GM12872 (cell line): Measurements from ENCODE around the gene ANTXRL.

ENCODE experiments used
- CTCF ChIP-seq: IDR thresholded peaks from 3 replicates; pipeline ENCODE4 v1.5.1; 2011; ENCODE audit warnings: low read depth, mild to moderate bottlenecking, low read length, moderate library complexity; ENCODE audit not compliant: insufficient read depth

ANTXRL gene

GRCh38 chr10:46306516-46307184, 19.9 kb downstream of the ANTXRL start:
- no peak for TF ChIP-seq CTCF

- no peak for TF ChIP-seq CTCF
Observed at GRCh38 chr10:46307281-46308112, 20.7 kb downstream of the ANTXRL start.

- no peak for TF ChIP-seq CTCF
Observed at GRCh38 chr10:46308113-46308415, 21.3 kb downstream of the ANTXRL start.

- no peak for TF ChIP-seq CTCF
Observed at GRCh38 chr10:46308666-46309450, 22.1 kb downstream of the ANTXRL start.

GRCh38 chr10:46309511-46310142, 22.8 kb downstream of the ANTXRL start:
- no peak for TF ChIP-seq CTCF

- no peak for TF ChIP-seq CTCF
Observed at GRCh38 chr10:46310143-46310514, 23.3 kb downstream of the ANTXRL start.

GRCh38 chr10:46310851-46311250, 24.1 kb downstream of the ANTXRL start:
- TF ChIP-seq CTCF = no peak
